ENCODE results near the gene SORCS2. TPM values are rescaled to one million over a fixed set of nuclear protein-coding genes. Genes with fewer than 3 reads are reported as not detected.

Gene SORCS2
- polyA plus RNA-seq, 1 donor = 6.9 TPM

DNA sequence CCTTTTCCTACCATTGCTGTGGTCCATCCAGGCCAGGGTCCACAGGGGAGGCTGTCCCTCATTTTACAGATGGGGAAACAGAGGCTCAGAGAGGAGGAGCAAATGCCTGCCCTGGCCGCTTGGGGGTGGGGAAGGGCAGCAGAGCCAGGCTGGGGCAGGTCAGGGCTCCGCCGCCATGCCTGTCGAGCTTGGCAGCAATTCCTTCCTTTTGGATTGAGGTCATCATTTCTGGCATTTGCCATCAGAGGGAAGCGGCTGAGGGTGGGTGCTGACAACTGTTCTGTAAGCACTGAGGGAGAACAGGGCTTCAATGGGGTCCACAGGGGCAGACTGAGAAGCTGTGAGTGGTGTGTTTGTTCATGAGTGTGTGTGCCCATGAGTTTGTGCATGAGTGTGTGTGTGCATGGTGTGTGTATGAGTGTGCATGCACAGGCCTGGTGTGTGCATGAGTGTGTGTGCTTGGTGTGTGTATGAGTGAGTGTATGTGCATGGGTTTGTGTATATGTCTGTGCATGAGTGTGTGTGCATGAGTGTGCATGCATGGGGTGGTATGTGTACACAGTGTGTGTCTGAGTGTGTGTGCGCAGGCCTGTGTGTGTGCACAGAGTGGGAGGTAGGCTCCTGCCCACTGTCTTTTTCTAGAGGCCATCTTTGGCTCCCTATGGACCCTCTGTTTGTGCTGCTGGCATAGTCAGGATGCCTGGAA, 115.2 kb downstream of the SORCS2 start:
- DNase-seq = no peak

DNA sequence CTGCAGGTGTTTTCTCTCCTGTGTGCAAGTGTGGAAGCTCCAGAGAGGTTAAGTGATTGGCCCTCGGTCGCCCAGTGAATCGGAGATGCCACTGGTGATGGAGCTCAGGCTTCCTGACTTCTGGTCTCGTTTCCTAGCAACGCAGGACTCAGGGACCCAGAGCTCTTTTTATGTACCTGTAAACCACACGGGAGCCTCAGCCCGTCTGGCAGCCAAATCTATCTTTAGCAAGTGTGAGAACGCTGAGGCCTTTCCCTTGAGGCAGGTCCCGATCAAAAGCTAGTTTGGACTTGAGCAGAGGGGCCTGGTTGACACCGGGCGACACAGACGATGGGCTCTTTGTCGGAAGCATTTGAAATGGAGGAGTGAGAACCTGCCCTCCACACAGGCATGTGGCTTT, 116.8 kb downstream of the SORCS2 start:
- DNase-seq = no peak

DNA sequence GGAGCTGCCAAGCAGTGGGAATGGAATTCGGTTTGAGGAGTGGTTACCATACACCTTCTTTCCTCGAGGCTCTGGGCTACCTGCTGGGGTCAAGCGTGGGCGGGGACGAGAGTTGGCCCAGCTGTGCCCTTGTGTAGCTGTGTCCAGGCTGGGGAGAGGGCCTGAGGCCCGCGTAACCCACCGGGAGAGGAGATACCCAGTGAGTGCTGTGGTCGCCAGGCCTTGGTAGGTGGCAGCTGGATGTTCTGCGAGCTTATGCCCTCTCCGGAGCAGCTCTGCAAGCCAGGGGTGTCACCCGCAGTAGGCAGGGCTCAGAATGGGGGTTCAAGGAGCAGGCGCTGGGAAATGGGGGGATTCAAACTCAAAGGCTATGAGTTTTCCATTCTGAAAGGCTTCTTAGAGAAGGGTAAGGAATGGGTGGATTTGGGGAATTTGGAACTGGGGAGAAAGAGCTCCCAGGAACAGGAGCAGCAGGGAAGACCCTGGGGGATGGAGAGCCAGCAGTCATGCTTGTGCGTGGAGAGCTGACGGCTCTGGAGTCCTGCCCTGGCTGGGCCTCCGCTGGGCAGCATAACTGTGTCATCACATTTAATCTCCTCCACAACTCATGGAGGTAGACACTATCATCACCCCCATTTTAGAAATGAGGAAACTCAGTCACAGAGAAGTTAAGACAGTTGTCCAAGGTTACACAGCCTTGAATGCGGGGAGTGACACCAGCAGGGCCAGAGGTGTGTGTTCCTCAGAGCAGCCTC, 117.5 kb downstream of the SORCS2 start:
- DNase-seq = no peak

DNA sequence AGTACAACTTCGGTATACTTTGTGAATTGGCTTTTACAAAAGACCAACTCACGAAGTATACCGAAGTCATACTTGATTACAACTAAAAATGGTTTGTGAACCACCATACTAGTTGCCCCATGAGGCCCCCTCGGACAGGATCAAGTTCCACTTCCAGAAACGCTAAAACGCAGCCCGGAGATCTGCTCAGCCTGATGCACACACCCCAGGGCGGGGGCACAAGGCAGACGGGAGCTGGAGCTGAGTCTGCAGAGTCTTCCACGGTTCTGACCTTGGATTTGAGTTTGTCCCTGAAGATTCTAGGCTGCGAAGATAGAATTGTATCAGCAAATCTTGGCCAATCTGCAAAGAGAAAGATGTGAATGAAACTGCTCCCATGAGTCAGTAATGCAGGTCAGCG, 118.1 kb downstream of the SORCS2 start:
- DNase-seq = no peak

DNA sequence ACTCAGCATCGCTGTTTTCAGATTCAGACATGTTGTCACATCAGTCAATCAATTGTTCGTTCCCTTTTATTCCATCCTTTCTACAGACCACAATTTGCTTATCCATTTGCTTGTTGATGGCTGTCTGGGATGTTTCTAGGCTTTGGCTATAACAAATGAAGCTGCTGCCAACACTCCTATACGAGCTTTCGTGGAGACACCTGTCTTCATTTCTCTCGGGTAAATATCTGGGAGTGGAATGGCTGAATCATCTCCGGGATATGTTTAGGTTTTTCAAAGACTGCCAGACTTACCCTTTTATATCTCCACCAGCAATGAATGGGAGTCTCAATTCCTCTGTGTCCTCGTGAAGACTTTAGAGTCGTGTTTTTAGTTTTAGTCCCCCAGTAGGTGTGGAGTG, 118.9 kb downstream of the SORCS2 start:
- no peak for DNase-seq

DNA sequence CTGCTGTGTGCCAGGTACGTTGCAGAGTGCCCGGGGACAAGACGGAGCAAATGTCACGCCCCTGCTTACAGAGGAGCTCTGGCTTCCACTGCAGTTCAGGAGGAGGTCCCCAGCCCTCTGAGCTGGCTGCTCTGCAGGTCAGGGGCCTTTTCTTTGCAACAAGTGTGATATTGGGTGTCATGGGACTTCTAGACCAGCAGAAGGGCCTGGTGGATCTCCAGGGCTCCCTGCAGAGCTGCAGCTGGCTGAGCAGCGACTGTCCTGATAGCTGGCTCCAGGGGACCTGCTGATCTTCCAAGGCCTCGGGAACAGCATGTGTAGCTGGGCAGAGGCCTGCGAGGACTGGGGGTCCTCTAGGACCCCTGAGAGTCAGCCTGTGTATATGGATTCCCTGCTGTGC, 120.4 kb downstream of the SORCS2 start:
- no peak for DNase-seq

DNA sequence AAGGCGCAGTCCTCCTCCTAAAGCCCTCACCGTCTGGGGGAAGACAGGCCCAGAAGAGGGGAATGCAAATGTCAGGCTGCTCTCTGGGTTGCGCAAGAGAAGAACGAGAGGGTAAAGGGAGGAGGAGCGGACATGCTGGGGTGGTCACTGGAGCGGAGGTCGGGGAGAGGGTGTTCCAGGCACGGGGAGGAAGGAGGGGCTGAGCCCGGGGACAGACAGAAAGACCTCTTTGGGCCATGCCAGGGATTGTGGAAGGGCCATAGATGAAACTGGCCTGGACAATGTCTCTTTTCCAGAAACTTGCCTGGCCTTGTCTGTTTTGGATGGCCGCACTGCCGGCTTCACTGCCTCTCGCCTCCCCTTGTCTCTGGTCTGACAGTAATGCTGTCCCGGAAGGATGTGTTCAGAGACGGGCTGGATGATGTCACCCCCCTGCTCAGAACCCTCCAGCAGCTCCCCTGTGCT, 121.0 kb downstream of the SORCS2 start:
- DNase-seq = no peak

DNA sequence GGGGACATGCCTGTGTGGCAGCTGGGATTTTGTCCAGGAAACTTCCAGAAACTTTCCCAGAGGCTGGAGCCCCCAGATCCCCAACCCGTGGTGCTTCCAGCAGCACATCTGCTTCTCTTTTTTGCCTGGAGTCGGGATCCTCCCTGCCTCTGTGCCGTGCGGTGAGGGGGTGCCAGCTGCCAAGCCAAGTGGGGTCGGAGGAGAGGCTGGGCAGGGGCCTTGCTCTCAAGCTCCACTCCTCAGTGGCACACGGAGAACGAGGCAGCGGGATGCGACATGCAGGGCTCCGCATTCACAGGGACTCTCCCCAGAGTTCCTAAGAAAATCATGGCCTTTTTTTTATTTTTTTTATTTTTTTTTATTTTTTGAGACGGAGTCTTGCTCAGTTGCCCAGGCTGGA, 121.7 kb downstream of the SORCS2 start:
- DNase-seq = no peak

DNA sequence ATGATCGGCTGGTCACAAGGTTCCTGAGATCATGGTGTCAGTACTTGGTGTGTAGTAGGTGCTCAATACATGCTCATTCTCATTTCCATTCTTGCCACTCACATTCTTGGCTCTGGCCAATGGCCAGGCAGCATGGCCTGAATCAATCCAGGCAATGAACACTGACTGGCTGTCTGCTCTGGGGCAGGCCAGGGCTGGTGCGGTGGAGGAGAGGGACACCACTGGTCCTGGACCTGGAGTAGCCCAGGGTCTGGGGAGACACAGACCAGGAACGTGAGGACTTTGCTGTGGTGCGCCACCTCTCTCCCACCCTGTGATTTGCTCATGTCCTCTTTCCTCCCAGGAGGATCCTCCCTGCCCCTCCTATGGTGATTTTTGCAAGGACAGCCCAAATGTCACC, 122.9 kb downstream of the SORCS2 start:
- DNase-seq = no peak

DNA sequence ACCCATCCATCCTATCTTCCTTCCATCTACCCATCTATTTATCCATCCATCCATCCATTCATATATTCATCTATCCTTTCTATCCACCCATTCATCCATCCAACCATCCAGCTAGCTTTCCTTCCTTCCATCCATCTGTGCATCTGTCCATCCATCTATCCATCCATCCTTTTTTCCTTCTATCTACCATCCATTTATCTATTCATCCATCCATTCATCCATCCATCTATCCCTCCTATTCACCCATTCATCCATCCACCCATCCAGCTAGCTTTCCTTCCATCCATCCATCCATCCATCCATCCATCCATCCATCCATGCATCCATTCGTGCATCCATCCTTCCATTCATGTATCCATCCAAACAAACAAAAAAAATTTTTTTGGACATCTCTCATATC, 123.6 kb downstream of the SORCS2 start:
- DNase-seq = no peak

DNA sequence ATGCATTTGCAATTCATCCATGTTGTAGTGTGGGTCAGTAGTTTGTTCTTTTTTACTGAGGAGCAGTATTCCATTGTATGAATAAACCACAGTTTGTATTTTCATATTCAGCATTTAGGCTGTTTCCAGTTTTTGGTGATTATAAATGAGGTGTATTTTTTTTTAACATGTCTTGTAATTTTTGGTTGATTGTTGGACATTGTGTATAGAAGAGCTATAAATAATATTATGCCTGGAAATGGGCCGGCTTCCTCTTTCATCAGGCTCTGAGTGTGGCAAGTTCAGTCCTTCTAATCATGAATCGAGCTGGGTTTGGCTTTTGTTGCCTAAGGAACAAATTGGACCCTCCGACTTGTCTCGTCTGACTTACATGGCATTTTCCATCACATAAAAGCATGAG, 126.7 kb downstream of the SORCS2 start:
- DNase-seq = no peak

DNA sequence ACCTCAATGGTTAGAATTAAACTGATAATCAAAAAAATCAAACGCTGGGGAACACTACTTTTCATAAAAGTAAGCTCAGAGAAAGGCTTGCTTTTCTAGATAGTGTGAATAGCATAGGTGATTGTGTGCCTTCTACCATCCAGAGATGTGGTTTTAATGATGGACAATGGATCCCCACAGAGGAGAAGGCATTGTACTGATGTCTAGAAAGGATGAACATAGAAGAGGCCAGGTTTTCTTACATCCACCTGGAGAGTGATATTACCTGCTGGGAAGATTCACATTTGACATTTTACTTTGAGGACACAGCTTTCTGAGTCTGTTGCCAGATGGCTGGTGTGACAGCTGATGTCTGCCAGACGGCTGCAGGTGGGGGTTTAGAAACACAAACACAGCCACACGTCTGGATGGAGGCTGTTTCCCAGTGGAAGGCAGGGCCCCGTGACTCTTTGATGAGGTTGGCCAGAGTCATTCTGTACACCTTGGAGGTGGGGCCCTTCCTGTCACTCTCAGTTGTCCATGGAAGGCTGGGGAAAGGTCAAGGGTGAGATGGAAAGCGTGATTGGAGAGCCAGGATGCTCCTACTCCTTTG, 128.0 kb downstream of the SORCS2 start:
- DNase-seq = no peak

DNA sequence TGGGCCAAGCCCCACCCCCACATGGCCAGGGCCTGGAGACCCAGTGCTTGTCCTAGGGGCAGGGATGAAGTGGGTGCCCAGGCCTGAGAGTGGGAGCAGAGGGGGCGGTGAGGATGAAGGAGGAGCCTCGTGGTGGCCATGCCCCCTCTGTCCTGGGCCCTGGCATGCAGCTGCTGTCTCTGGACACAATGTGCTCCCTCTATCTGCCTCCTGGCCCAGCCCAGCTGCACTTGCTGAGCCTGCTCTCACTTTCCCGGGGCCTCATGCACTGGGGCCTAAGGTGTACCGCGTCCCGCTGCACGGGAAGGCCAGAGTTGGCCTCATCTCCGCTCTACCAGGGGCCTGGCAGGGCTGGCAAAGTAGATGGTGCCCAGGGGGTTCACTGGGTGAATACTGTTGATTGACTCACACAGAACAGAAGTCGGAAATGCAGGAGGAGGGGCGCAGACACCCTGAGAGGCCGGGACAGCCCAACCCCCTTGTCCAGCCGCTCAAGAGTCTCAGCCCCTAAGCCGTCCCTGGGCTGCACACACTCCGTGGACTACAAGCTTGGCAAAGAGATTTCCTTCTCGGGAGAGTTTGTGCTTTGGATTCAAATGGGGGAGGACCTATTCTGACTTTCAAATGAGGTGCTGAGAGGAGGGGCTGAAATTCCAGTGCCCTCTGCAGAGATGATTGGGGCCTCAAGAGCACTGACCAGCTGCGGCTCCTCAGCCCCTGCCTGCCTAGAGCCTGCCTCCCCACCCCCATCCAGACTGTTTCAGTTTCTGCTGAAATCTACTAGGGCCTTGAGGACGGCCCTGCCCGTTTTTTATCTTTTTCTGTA, 130.0 kb downstream of the SORCS2 start:
- DNase-seq = no peak

DNA sequence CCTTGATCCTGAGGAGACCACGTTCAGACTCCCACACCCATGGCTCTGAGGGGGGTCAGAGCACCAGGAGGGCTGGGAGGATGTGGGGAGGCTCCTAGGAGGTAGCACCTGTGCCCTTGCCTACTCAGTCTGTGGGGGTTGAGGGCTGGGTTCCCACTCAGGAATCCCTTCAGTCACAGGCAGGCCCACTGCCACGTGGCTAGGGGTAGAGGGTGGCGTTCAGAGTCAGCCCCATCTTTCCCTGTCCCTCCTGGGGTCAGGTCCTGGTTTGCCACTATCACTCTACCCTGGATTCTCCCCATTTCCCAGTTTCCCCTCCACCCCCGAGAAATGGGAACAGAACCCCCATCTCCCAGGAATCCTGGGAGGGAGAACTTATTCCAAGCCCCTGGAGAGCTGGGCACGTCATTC, 131.1 kb downstream of the SORCS2 start:
- DNase-seq = no peak

DNA sequence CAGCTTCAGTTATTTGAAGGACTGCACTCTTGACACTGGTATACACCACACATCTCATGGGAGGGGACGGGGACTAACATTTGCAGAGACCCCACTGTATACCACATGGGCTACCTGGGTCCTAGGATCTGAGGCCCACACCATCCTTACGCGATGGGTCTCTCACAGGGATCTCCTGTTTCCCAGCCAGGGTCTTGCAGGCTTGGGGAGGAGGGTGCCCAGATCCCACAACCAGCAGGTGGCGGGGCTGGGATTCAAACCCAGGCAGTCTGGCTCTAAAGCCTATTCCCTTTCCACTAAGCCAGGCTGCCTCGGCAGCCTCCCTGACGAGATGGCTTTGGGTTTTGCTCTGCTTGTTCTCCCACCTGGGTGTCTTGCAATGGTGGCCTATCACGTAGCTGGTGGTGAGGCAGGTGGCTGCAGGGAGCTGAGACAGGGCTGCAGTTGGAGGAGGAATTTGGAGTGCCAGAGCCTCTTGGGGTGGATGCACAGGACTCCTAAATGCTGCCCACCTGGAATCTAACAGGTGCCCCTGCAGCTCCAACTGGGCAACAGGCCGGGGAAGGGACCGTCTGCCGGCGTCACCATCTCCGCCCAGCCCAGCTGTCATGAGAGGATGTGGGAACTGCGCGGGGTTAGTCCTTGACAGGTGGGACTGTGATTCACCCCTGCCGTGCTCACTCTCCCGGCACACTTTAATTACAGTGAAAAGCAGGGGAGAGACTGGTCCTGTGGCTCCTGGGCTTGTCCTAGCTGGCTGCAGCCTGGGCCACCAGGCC, 131.7 kb downstream of the SORCS2 start:
- no peak for DNase-seq

DNA sequence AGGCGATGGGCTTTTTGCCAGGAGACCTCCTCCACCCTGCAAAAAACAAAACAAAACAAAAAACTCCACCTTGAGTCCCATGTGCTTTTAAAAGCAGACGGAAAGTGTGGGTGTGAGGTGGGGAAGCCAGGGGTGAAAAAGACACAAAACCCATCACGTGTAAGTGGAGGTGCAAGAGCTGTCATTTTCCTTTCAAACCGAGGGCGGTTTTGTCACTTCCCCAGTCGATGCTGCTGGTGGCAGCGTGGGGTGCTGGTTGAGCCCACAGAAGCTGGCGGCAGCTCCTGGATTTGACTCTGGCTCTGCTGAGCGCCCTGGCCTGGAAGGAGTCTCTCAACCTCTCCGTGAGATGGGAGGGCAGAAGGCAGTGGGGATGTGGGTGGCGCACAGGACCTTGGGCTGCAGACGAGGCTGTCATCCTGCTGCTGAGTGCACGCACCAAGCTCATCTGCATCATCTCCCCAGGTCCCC, 132.3 kb downstream of the SORCS2 start:
- no peak for DNase-seq

DNA sequence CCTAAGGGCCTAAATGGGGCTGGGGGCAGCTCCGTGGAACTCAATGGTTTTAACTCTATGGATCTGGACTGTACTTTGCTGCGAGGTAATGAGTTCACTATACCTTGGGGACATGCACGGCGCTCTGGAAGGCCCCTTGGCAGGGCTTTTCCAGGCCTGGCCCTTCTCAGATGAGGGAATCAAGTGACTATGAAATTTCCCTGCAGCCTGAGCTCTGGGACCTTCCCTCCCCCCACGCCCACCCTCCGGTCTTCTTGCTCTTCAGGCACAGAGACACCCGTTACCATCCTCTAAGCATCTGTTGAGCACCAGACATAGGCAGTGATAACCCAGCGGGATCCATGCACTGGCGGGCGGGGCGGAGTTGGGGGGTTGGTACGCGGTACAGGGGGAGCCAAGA, 133.2 kb downstream of the SORCS2 start:
- DNase-seq = no peak

DNA sequence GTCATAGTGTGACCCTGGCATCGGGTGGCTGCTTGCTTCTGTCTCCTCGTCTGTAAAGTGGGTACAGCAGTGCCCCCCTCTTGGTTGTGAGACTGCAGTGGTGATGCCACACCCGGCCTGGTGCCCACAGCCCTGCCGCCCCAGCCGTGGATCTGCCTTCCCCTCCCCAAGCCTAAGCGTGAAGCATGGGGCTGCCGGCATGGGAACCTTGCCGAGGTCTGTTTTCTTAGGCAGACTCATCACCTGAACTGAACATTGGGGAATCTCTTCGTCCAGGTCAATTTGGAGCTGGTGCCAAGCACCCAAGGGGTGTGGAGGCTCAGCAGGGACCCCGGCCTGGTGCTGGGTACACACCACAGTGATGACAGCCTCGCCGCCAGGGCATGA, 134.0 kb downstream of the SORCS2 start:
- no peak for DNase-seq

DNA sequence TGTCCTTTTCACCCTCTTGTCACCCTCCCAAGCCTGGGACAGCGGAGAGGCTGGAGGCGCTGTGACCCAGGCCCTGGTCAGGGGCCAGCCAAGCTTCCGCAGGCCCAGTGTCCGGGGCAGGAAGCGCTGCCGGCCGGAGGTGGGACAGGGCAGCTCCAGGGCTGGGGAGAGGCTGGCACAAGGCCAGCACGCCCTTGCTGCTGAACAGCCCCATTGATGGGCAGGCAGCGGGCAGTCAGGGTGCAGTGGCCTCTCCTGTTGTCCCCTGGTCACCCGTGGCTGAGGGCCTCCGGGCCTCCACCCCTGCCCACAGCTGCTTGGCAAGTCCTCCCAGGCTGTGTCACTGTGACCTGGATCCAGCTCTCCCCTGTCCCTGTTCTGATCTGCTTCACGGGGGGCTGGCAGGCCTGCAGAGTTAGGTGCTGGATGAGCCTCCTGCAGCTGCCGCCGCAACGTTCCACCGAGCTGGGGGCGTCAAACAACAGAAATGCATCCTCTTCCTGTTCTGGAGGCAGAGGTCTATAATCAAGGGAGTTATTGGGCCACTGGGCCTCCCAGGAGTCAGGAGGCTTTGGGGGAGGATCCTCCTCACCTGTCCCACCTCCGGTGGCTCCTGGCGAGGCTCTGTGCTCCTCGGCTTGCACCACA, 134.5 kb downstream of the SORCS2 start:
- DNase-seq = no peak

DNA sequence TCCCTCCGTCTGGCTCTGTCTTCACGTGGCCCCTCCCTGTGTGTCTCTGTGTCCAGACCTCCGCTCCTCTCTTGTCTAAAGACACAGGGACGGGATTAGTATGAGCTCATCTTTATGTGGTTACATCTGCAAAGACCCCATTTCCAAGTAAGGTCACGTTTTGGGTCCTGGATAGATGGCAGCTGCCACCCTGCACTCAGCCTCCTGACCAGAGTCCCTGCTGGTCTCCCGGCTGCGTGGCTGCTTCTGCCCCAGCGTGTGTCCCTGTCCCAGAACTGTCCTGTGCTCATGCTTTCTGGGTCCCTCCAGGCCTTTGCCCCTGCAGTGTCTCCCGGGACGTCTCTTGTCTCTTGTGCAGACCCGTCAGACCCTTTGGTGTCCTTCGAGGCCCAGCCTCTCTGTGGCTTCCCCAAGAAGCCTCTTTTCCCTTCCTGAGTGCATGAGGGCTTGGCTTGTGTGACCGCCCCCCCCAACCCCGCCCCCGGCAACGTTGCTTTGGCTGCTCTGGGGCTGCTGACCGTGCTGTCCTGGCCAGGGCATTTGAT, 135.1 kb downstream of the SORCS2 start:
- no peak for DNase-seq
